HG02943 (cell line): Measurements from ENCODE around the gene GTF3C1.

Experiments
- ATAC-seq: cut with Tn5 transposase; IDR thresholded peaks from one replicate; pipeline ENCODE4 v1.9.1; 2021; ENCODE audit warnings: mild to moderate bottlenecking, low read depth, moderate library complexity; ENCODE audit not compliant: unreplicated experiment

Gene GTF3C1

GRCh38 chr16:27526180-27526579 lies 23.5 kb downstream of the GTF3C1 start:
- no peak for ATAC-seq

GRCh38 chr16:27522173-27522707 lies 27.5 kb downstream of the GTF3C1 start:
- no peak for ATAC-seq

- no peak for ATAC-seq
Observed at GRCh38 chr16:27520982-27521673, 28.6 kb downstream of the GTF3C1 start.

DNA sequence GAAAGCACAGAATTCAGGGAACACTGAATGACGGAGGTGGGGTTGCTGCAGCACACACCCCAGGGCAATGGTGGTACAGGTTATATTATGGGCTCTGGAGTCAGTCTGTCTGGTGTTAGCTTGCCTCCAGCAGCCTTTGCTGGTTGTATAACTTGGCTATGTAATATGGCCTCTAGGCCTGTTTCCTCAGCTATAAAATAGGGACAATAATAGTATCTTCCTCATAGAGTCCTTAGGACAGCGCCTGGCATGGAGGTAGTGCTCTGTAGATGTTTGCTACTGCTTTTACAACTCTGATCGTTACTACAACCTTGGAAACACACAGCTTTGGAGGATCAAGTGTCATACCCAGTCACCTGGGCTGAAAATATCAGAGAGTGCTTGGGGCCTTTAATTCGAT lies 31.5 kb downstream of the GTF3C1 start:
- ATAC-seq, result no peak

GRCh38 chr16:27517664-27518063 lies 32.0 kb downstream of the GTF3C1 start:
- no peak for ATAC-seq

- no peak for ATAC-seq
Observed at GRCh38 chr16:27516365-27516764, 33.3 kb downstream of the GTF3C1 start.

GRCh38 chr16:27515874-27516353 lies 33.8 kb downstream of the GTF3C1 start:
- no peak for ATAC-seq

GRCh38 chr16:27514806-27515205 lies 34.9 kb downstream of the GTF3C1 start:
- no peak for ATAC-seq

- no peak for ATAC-seq
Observed at GRCh38 chr16:27511657-27512448, 37.9 kb downstream of the GTF3C1 start.

GRCh38 chr16:27508476-27508875 lies 41.2 kb downstream of the GTF3C1 start:
- no peak for ATAC-seq

DNA sequence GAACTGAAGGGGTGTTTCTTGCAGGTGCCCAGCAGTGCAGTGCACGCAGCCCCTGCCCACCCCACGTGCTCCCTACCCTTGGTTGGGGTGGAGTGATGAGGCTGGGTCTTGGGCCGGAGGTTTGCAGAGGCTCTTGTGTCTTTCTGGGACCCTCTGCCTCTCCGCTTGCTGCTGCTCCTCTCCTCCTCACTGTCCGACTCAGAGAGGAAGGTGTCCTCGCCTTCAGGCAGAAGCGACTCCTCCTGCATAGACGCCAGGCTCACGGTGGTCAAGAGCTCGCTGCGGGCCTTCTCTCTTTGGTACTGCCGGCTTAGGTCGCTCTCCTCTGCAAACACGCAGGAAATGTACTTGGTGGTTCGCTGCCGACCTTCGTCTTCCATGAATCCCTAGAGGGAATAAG lies 42.9 kb downstream of the GTF3C1 start:
- ATAC-seq, result no peak

GRCh38 chr16:27505297-27506236 lies 44.1 kb downstream of the GTF3C1 start:
- ATAC-seq, result no peak

DNA sequence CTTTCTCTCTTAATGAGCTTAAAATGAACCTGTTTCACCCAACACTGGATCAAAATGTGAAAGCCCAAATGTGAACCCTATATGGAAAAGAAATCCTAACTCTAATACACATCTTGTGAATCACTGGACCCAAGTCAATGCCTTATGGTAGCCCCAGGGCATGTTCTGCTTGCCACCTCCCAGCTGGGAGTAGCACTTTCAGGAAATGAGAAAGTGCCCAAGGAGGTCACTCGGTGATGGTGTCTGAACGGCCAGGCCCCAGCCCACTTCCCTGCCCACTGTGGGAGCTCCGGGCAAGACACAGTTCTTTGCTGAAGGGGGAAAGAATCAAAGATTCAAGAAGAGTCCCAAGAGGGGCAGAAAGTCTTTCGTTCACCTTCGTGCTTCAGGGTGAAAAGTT lies 46.1 kb downstream of the GTF3C1 start:
- ATAC-seq, result no peak

DNA sequence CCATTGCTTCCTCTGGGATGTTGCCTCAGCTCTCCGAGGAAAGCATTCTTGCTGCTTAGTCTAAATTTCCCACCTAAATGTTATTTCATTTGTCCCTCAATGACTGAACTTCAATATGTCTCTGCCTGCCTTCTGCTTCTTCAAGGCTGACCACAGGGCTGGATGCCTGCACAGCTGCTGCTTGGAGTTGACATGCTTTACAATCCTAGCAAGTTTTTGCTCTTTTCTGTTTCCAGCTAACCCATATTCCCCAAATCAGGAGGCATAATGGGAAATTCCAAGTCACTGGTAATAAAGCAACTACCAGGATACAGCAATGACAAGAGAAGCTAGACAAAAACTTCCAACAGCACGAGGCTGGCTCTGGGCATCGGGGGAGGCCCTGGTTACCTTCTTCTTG lies 48.9 kb downstream of the GTF3C1 start:
- ATAC-seq, result no peak

DNA sequence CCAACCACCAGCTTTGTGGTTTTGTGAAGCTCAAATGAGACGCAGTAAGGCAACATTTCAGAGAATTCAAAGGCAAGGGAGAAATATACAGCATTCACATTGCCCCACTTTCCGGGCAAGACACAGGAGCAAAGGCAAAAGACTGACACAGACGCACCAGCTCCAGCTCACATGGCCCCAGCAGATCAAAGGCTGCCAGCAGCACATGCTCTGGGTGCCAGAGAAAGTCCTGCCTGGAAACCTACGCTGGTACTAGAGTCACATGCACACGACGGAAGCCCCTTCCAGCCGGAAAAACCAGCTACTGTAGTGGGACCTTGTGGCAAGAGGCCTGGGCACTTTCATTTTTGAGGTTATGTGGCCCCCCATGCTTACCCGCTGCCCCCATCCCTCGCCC lies 50.1 kb downstream of the GTF3C1 start:
- ATAC-seq, result no peak

GRCh38 chr16:27498916-27499658 lies 50.6 kb downstream of the GTF3C1 start:
- ATAC-seq, result no peak

DNA sequence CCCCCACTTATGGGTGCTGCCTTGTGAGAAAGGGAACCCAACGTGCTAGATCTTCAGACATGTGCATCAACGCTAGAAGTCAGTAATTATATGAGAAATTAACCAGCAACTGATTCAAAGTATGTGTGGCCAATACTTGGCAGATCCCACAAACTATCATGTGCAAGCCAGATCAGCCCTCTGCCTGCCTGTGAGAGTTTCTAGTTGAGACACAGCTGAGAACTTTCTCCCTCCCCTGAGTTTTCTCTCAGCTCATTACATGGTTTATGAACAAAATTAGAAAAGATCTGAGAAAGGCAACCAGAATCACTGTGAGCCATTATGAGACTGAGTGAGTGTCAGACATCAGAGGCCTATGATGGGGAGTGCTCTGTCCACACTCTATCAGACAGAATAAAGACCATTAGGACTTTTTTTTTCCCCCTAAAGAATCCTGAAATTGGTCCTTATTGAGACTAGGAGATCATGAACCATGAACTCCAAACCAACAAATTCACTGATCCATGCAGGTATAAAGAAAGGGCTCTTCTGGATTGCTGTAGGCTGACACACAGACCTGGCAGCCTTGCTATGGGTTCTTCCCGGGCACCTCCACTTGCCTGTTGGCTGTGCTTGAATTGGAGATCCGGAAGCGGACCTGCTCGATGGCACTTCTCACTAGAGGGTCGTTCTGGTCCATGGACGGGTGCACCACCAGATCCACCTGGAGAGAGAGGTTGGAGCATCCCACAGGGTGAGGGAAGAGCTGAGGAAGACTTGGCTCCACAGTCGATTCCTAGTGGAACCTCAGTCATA lies 51.5 kb downstream of the GTF3C1 start:
- no peak for ATAC-seq

DNA sequence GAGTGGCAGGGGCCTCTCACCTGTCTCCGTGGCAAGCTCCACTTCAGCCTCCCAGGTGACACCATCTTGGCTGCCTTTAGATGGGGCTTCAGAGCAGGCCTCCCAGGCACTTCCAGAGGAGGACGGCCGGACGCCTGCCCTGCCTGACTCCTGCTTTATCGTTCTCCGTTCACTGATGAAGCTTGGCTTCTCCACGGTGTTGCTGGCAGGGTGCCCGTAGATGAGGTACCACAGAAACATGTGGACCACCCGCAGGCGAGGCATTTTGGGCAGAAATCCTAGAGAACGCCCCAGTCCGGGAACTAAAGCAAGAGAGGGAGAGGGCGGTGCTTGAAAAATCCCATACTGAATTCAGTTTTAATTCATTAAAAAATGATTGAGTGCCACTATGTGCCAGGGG lies 54.5 kb downstream of the GTF3C1 start:
- ATAC-seq, result no peak

GRCh38 chr16:27492588-27492979 lies 57.1 kb downstream of the GTF3C1 start:
- ATAC-seq, result no peak
